ENCODE data around the gene GCLC. TPM values are rescaled to one million over a fixed set of nuclear protein-coding genes. Genes with fewer than 3 reads are reported as not detected.

GCLC gene
- total RNA-seq, 1 experiment from 2014 or later, result 47.1 TPM

DNA sequence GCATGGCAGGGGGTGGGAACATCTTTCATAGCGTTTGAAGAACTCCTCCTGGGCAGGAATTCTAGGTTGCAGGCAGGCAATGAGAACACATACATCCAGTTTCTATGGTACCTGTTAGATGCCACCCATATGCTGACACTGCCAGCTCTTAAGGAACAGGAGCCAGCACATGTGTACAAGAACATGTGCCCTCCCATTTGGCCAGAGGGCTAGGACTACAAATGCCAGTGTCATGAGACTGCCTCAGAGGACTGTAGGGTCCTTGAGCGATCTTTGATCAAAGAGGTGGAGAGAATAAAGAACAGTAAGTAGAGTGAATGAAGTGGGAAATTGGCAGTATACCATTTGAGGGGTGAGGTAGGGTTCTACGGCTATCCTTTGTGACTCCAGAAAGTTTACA lies 45.8 kb downstream of the GCLC start:
- TF ChIP-seq JUN (CRISPR knock-in tag; IDR thresholded peaks at IDR 0.05), result no peak
- TF ChIP-seq, protein P1, sequence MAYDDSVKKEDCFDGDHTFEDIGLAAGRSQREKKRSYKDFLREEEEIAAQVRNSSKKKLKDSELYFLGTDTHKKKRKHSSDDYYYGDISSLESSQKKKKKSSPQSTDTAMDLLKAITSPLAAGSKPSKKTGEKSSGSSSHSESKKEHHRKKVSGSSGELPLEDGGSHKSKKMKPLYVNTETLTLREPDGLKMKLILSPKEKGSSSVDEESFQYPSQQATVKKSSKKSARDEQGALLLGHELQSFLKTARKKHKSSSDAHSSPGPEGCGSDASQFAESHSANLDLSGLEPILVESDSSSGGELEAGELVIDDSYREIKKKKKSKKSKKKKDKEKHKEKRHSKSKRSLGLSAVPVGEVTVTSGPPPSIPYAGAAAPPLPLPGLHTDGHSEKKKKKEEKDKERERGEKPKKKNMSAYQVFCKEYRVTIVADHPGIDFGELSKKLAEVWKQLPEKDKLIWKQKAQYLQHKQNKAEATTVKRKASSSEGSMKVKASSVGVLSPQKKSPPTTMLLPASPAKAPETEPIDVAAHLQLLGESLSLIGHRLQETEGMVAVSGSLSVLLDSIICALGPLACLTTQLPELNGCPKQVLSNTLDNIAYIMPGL (CRISPR knock-in tag; IDR thresholded peaks at IDR 0.05), result no peak
- no peak for TF ChIP-seq SOX15 (CRISPR knock-in tag; IDR thresholded peaks at IDR 0.05)
- no peak for TF ChIP-seq EMX1 (CRISPR knock-in tag; IDR thresholded peaks at IDR 0.05)
- no peak for TF ChIP-seq NFE2L1 (CRISPR knock-in tag; IDR thresholded peaks at IDR 0.05)
- no peak for TF ChIP-seq ELF4 (CRISPR knock-in tag; IDR thresholded peaks at IDR 0.05; ENCODE audit: low read depth)
- no peak for TF ChIP-seq ESRRA (CRISPR knock-in tag; IDR thresholded peaks at IDR 0.05; ENCODE audit: borderline replicate concordance)
- TF ChIP-seq RORB (CRISPR knock-in tag; IDR thresholded peaks at IDR 0.05), result no peak
- TF ChIP-seq MXD4 (CRISPR knock-in tag; IDR thresholded peaks at IDR 0.05; ENCODE audit: borderline replicate concordance), result no peak
- TF ChIP-seq MAX (CRISPR knock-in tag; IDR thresholded peaks at IDR 0.05), result no peak
- TF ChIP-seq, protein P2, sequence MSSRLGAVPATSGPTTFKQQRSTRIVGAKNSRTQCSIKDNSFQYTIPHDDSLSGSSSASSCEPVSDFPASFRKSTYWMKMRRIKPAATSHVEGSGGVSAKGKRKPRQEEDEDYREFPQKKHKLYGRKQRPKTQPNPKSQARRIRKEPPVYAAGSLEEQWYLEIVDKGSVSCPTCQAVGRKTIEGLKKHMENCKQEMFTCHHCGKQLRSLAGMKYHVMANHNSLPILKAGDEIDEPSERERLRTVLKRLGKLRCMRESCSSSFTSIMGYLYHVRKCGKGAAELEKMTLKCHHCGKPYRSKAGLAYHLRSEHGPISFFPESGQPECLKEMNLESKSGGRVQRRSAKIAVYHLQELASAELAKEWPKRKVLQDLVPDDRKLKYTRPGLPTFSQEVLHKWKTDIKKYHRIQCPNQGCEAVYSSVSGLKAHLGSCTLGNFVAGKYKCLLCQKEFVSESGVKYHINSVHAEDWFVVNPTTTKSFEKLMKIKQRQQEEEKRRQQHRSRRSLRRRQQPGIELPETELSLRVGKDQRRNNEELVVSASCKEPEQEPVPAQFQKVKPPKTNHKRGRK (CRISPR knock-in tag; IDR thresholded peaks at IDR 0.05; ENCODE audit: borderline replicate concordance), result no peak
- no peak for TF ChIP-seq ZNF671 (CRISPR knock-in tag; IDR thresholded peaks at IDR 0.05)
- TF ChIP-seq USF2 (CRISPR knock-in tag; IDR thresholded peaks at IDR 0.05), result no peak
- TF ChIP-seq FOXP1 (CRISPR knock-in tag; IDR thresholded peaks at IDR 0.05; ENCODE audit: borderline replicate concordance), result no peak
- no peak for TF ChIP-seq NR1H2 (CRISPR knock-in tag; IDR thresholded peaks at IDR 0.05)
- TF ChIP-seq, protein P3, sequence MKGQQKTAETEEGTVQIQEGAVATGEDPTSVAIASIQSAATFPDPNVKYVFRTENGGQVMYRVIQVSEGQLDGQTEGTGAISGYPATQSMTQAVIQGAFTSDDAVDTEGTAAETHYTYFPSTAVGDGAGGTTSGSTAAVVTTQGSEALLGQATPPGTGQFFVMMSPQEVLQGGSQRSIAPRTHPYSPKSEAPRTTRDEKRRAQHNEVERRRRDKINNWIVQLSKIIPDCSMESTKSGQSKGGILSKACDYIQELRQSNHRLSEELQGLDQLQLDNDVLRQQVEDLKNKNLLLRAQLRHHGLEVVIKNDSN (CRISPR knock-in tag; IDR thresholded peaks at IDR 0.05), result no peak
- TF ChIP-seq ZNF263 (CRISPR knock-in tag; IDR thresholded peaks at IDR 0.05; ENCODE audit: low read depth), result no peak
- TF ChIP-seq ATF1 (CRISPR knock-in tag; IDR thresholded peaks at IDR 0.05), result no peak
- no peak for TF ChIP-seq CBFB (CRISPR knock-in tag; IDR thresholded peaks at IDR 0.05; ENCODE audit: low read depth)
- H3K27me3 Mint-ChIP-seq (ENCODE audit: low read depth), result no peaks in the 10 kb centered on the region
- ChIA-PET POLR2A (no interaction called here), CTCF (no interaction called here)
- no peaks in the 10 kb centered on the region for H3K9me3 Mint-ChIP-seq
- no peaks in the 10 kb centered on the region for H3K4me1 Mint-ChIP-seq
- no peak overlapping the region for H3K4me3 Mint-ChIP-seq
- ATAC-seq (no peak), DNase-seq (ENCODE audit: low spot score) (no peak)
- peaks cover 36% of the 10 kb centered on the region for H3K36me3 Mint-ChIP-seq
- no peak overlapping the region for H3K27ac Mint-ChIP-seq

DNA sequence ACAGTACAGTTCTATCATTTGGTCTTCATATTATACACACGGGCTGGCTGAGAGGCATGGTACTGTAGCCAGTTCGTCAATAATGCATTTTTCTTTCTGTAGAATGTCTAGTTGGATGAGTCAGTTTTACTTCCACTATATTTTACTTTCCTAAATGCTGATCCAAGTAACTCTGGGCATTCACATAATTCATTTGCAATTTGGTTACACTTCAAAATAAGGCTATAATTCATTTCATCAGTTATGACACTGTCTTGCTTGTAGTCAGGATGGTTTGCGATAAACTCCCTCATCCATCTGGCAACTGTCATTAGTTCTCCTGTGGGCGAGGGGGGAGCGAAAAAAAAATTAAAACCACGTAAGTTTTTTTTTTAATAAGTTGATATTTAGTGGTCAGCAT lies 46.3 kb downstream of the GCLC start:
- Mint-ChIP-seq H3K4me1 (no peaks in the 10 kb centered on the region), H3K9me3 (no peaks in the 10 kb centered on the region), H3K36me3 (peaks cover 34% of the 10 kb centered on the region), H3K4me3 (no peak overlapping the region), H3K27ac (no peak overlapping the region), H3K27me3 (ENCODE audit: low read depth) (no peaks in the 10 kb centered on the region)
- ATAC-seq (no peak), DNase-seq (ENCODE audit: low spot score) (no peak)
- CTCF ChIA-PET, result no interaction called here
- no peak for TF ChIP-seq MYBL2 (CRISPR knock-in tag; IDR thresholded peaks at IDR 0.05)
- no peak for TF ChIP-seq TEAD1 (CRISPR knock-in tag; IDR thresholded peaks at IDR 0.05)
- TF ChIP-seq ZNF423 (CRISPR knock-in tag; IDR thresholded peaks at IDR 0.05), result no peak
- no peak for TF ChIP-seq IRF1 (CRISPR knock-in tag; IDR thresholded peaks at IDR 0.05)
- TF ChIP-seq NFATC4 (CRISPR knock-in tag; IDR thresholded peaks at IDR 0.05), result no peak
- no peak for TF ChIP-seq SMAD3 (CRISPR knock-in tag; IDR thresholded peaks at IDR 0.05; ENCODE audit: borderline replicate concordance)
- no peak for TF ChIP-seq TEAD4 (CRISPR knock-in tag; IDR thresholded peaks at IDR 0.05)
- no peak for TF ChIP-seq TCF7 (CRISPR knock-in tag; IDR thresholded peaks at IDR 0.05; ENCODE audit: low read depth)
- TF ChIP-seq PRRX2 (CRISPR knock-in tag; IDR thresholded peaks at IDR 0.05), result no peak
- TF ChIP-seq, protein P4, sequence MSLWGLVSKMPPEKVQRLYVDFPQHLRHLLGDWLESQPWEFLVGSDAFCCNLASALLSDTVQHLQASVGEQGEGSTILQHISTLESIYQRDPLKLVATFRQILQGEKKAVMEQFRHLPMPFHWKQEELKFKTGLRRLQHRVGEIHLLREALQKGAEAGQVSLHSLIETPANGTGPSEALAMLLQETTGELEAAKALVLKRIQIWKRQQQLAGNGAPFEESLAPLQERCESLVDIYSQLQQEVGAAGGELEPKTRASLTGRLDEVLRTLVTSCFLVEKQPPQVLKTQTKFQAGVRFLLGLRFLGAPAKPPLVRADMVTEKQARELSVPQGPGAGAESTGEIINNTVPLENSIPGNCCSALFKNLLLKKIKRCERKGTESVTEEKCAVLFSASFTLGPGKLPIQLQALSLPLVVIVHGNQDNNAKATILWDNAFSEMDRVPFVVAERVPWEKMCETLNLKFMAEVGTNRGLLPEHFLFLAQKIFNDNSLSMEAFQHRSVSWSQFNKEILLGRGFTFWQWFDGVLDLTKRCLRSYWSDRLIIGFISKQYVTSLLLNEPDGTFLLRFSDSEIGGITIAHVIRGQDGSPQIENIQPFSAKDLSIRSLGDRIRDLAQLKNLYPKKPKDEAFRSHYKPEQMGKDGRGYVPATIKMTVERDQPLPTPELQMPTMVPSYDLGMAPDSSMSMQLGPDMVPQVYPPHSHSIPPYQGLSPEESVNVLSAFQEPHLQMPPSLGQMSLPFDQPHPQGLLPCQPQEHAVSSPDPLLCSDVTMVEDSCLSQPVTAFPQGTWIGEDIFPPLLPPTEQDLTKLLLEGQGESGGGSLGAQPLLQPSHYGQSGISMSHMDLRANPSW (CRISPR knock-in tag; conservative IDR thresholded peaks at IDR 0.05; ENCODE audit: low read depth), result no peak
- TF ChIP-seq ATF1 (CRISPR knock-in tag; IDR thresholded peaks at IDR 0.05), result no peak
- POLR2A ChIA-PET, result no interaction called here

Measured in WTC11 (cell line).